Activated naive CD4-positive, alpha-beta T cell treated with anti-CD3 and anti-CD28 coated beads, Interleukin-2, amount 50 U/mL, for 72 hours (primary cell): Measurements from ENCODE around the gene USP35. TPM values are rescaled to one million over a fixed set of nuclear protein-coding genes. Genes with fewer than 3 reads are reported as not detected.

Experiments
- ATAC-seq, 2 donors: fragments of 150-1000 bp; cut with Tn5 transposase; 2 replicates each; pipeline ENCODE4 v1.10.0; 2021; ENCODE audit warnings: mild to moderate bottlenecking in 2 of 2, moderate library complexity in 2 of 2
- DNase-seq, 2 donors: peaks; one replicate each; pipeline ENCODE4 v3.0.0; 2021 to 2022; ENCODE audit warnings: low spot score in 2 of 2
- H3K27ac Mint-ChIP-seq, 2 donors: one replicate each; pipeline ENCODE4 v1.8.0; 2022; ENCODE audit warnings: mild to moderate bottlenecking in 2 of 2, mixed read lengths in 2 of 2
- H3K36me3 Mint-ChIP-seq, 2 donors: one replicate each; pipeline ENCODE4 v1.8.0; 2022; ENCODE audit warnings: mixed read lengths in 2 of 2
- H3K9me3 Mint-ChIP-seq, 2 donors: one replicate each; pipeline ENCODE4 v1.8.0; 2022; ENCODE audit warnings: mixed read lengths in 2 of 2
- total RNA-seq, 2 donors: library from RNA; stranded (reverse); gene quantifications; one replicate each; pipeline ENCODE4 v1.2.3, GENCODE V29; 2022

The USP35 gene
- total RNA-seq, 2 donors from 2014 or later: 16.3 to 21.8 TPM

DNA sequence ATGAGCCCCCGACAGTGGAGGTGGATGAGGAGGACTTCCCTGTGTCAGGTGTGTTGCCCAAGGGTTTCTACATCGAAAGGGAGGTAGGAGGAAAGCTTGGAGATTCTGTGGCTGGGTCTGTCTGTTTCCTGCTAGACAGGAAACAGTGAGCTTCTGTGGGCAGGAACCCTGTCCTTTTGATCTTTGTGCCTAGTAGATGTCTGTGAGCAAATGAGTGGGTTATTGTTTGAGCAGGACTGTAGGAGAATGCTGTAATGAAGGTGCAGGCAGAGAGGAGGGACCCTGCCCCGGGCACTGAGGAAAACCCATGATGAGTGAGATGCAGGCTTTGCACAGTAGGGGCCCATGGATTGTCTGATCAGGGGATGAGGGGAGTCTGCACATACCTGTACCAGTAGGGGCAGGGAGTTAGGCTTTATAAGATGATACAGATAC is 14.0 kb downstream of the USP35 start:
- H3K9me3 Mint-ChIP-seq: no peaks in the 10 kb centered on the region
- ATAC-seq (peak; percentile 88), DNase-seq (peak in 1 of 2 donors; percentile 39)
- H3K27ac Mint-ChIP-seq: peak overlapping the region; percentile 84 to 92
- peaks cover 4 to 16% of the 10 kb centered on the region in 2 donors for H3K36me3 Mint-ChIP-seq

DNA sequence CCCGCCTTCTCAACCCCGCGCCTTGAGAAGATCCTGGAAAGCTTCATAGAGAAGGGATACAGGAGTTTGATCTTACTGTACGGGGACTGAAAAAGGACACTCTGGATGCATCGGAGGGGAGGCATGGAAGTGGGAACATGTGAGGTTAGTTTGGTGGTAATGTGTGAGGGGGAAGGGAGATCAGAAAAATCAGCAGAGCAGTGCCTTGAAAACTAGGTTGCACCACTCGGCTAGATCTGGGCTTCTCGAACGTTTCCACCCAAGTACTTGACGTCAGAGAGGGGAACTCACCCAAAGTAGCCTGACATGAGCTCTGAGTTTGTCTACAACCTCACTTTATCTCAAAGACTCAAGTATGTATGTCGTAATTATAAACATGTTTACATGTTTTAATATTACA is 14.5 kb downstream of the USP35 start:
- peak; percentile 14 to 30 for ATAC-seq

DNA sequence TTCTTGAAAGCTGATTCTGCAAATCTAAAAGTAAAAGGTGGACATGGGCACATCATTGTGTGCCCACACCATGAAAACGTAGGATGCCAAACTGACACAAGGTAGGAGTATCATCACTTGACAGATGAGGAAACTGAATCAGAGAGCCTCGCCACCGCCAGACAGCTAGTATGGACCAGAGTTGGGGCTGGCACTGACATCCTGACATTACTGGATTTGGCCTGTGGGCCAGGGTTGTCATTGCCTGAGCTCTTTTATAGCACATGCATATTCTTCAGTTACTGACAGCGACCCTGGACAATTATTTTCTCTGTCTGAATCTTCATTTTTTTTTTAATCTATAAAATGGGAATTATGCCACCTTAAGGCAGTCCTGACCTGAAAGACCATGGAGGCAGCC is 16.5 kb downstream of the USP35 start:
- ATAC-seq (no peak), DNase-seq (no peak)
- H3K9me3 Mint-ChIP-seq: no peaks in the 10 kb centered on the region
- H3K27ac Mint-ChIP-seq: no peak overlapping the region
- H3K36me3 Mint-ChIP-seq: peaks cover 6 to 18% of the 10 kb centered on the region in 2 donors

More for the DNA sequence above, 14.5 kb downstream of the USP35 start:
- no peaks in the 10 kb centered on the region for H3K9me3 Mint-ChIP-seq
- H3K27ac Mint-ChIP-seq: peak overlapping the region; percentile 84 to 92
- peaks cover 4 to 16% of the 10 kb centered on the region in 2 donors for H3K36me3 Mint-ChIP-seq
- peak in 1 of 2 donors; percentile 49 for DNase-seq

DNA sequence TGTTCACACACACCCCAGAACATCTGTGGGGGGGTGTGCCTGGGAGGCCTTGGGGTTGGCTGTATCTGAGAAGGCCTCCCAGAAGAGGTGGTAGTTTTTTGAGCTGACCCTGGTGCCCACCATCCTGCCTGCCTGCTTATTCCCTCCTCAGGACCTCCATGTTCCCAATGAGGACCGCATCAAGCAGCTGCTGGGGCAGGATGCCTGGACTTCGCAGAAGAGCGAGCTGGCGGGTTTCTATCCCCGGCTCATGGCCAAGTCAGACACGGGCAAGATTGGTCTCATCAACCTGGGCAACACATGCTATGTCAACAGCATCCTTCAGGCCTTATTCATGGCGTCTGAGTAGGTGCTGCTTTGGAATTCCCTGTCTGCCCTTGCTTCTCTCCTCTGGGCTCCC is 17.0 kb downstream of the USP35 start:
- Mint-ChIP-seq H3K27ac (no peak overlapping the region), H3K36me3 (peaks cover 10 to 21% of the 10 kb centered on the region in 2 donors), H3K9me3 (no peaks in the 10 kb centered on the region)
- DNase-seq: no peak
- ATAC-seq: no peak

DNA sequence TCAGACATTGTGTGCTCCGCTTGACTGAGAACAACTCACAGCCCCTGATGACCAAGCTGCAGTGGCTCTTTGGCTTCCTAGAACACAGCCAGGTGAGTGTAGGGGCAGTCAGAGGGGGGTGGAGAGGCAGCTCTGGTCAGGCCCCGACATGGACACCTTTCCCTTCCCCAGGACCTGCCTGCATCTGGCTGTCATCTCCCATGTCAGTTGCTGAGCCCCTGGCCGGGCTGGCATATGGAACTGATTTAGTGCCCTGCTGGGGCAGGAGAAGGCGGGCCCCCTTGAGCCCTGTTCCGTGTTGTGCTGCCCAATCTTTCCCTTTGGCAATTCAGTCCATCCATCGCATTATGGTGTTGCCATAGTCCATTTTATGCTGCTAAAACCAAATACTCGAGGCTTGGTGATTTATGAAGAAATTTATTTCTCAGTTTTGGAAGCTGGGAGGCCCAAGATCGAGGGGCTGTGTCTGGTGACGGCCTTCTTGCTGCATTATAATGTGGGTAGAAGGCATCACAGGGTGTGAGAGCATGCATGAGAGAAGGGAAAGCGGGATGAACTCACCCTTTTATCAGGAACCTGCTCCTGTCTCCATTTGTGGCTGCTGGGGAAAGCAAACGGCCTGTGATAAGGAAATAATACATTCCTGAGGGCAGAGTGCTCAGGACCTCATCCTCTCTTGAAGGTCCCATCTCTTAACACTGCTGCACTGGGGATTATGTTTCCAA is 19.0 kb downstream of the USP35 start:
- Mint-ChIP-seq H3K27ac (peak overlapping the region in 1 of 2 donors; percentile 14), H3K36me3 (peaks cover 17 to 18% of the 10 kb centered on the region in 2 donors), H3K9me3 (no peaks in the 10 kb centered on the region)
- no peak for DNase-seq
- no peak for ATAC-seq

DNA sequence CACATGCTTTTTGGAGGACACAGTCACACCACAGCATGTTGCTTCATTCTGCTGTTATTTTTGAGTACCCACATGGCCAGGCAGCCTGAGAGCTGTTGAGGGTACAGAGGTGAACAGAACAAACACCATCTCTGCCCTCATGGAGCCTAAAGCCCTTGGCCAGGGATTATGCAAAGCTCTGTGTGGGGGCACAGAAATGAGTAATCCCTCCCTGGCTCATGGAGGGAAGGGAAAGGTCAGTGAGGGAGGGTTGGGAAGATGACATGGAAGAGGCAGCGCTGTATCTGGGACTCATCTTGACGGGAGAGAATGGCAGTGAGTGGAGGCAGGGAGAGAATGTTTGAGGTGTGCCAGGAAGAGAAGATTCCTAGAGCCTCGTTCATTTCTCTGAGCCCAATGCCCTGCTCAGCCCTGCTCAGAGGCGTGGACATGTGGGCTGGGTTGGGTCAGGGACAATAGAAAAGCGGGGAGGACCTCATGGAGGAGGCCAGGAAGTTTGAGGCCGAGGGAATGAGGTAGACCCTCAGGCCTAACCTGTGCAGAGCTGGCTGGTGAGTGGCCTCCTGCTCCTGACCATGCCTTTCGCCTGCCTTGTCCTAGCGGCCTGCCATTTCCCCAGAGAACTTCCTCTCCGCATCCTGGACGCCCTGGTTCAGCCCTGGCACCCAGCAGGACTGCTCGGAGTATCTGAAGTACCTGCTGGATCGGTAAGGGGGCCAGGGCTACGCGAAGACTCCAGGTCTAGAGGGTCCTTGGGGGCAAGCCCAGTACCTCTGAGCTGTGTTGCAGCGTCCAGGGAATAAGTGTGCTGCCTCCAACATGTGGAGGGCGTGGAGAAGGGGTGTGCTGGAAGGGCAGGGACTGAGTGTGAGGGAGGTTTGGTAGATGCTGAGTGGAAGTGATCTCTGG is 19.8 kb downstream of the USP35 start:
- peak overlapping the region; percentile 14 to 96 for H3K27ac Mint-ChIP-seq

DNA sequence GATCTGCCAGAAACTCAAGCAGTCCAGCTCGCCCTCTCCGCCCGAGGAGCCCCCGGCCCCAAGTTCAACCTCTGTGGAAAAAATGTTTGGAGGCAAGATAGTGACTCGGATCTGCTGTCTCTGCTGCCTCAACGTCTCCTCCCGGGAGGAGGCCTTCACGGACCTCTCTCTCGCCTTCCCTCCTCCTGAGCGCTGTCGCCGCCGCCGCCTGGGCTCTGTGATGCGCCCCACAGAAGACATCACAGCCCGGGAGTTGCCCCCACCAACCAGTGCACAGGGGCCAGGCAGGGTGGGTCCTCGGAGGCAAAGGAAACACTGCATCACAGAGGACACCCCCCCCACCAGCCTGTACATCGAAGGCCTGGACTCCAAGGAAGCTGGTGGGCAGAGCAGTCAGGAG is 20.8 kb downstream of the USP35 start:
- Mint-ChIP-seq H3K27ac (peak overlapping the region in 1 of 2 donors; percentile 72), H3K36me3 (peaks cover 13 to 14% of the 10 kb centered on the region in 2 donors), H3K9me3 (no peaks in the 10 kb centered on the region)
- ATAC-seq (no peak), DNase-seq (no peak)

More for the DNA sequence above, 19.8 kb downstream of the USP35 start:
- H3K9me3 Mint-ChIP-seq: no peaks in the 10 kb centered on the region
- peaks cover 14 to 17% of the 10 kb centered on the region in 2 donors for H3K36me3 Mint-ChIP-seq
- DNase-seq: no peak
- ATAC-seq: no peak

DNA sequence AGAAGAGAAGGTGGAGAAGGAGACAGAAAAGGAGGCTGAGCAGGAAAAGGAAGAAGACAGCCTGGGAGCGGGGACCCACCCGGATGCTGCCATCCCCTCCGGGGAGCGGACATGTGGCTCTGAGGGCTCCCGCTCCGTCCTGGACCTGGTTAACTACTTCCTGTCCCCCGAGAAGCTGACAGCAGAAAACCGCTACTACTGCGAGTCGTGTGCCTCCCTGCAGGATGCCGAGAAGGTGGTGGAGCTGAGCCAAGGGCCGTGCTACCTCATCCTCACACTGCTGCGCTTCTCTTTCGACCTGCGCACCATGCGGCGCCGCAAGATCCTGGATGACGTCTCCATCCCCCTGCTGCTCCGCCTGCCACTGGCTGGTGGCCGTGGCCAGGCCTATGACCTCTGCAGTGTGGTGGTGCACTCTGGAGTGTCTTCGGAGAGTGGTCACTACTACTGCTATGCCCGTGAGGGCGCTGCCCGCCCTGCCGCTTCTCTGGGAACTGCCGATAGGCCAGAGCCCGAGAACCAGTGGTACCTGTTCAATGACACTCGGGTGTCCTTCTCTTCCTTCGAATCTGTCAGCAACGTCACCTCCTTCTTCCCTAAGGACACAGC is 21.4 kb downstream of the USP35 start:
- no peaks in the 10 kb centered on the region for H3K9me3 Mint-ChIP-seq
- peaks cover 9 to 14% of the 10 kb centered on the region in 2 donors for H3K36me3 Mint-ChIP-seq
- ATAC-seq: no peak
- peak overlapping the region in 1 of 2 donors; percentile 85 for H3K27ac Mint-ChIP-seq
- no peak for DNase-seq

DNA sequence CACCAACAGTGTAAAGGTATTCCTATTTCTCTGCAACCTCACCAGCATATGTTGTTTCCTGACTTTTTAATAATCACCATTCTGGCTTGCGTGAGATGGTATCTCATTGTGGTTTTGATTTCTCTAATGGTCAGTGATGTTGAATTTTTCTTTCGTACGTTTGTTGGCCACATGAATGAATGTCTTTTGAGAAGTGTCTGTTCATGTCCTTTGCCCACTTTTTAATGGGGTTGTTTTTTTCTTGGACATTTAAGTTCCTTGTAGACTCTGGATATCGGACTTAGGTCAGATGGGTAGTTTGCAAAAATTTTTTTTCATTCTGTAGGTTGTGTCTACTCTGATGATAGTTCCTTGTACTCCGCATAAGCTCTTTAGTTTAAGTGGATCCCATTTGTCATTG is 22.8 kb downstream of the USP35 start:
- Mint-ChIP-seq H3K27ac (no peak overlapping the region), H3K9me3 (no peaks in the 10 kb centered on the region), H3K36me3 (peaks cover 9 to 14% of the 10 kb centered on the region in 2 donors)
- ATAC-seq (no peak), DNase-seq (no peak)

DNA sequence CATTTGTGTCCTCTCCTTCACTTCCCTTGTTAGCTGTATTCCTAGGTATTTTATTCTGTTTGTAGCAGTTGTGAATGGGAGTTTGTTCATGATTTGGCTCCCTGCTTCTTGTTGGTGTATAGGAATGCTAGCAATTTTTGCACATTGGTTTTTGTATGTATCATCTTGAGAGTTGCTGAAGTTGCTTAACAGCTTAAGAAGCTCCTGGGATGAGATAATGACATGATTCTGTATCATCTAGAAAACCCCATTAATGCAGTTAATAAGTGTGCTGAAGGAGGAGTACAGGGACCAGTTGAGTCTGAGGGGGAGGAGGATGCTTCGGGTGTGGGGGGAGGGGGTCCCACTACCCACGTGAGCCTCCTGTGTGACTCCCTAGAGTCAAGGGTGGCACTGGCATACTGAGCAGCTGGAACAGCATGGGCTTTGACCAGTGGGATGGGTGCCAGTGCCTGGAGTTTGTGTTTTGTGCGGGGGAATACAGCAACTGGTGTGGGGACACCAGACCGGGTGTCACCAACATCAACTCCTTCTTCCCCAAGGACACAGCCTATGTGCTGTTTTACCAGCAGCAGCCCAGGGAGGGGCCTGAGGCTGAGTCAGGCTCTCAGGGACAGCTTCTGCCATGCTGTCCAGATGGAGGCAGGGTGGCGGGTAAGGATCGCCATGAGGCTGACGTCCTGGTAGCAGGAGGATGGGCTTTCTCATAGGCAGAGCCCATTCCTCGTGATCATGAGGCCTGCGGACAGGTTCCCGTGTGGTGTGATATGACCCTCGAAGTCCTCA is 24.1 kb downstream of the USP35 start:
- DNase-seq (peak in 1 of 2 donors; percentile 35), ATAC-seq (no peak)
- Mint-ChIP-seq H3K9me3 (no peaks in the 10 kb centered on the region), H3K27ac (no peak overlapping the region), H3K36me3 (peaks cover 9 to 14% of the 10 kb centered on the region in 2 donors)

DNA sequence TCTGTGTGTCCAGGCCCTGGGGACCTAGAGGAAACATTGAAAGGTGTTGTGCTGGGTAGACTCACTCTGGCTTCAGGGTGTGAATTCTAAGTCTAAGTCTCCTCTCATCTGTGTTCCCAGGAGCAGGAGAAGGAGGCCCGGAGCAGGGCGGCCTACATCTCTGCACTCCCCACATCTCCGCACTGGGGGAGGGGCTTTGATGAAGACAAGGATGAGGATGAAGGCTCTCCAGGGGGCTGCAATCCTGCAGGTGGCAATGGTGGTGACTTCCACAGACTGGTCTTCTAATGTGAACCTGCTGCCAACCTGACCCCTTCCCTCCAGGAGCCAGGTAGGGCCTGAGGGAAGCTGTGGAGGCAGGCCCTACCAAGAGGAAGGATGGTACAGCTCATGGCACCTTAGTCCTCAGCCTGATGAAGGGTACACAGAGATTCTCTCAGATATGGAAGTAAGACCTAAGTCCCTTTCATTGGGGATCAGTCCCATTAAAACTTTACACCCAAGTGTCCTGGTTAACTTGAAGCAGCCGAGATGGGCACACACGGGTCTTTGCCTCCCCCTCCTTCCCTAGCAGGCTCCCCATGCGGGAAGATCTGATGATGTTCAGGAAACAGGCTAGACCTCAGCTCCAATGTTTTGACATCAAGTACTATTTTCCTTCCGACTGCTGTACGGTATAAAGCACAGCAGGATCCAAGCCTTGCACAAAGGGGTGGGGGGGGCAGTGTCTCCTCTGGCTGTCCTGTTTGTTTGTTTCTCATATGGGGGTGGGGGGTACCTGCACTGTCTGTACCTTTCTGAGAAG is 25.0 kb downstream of the USP35 start:
- Mint-ChIP-seq H3K36me3 (peaks cover 9 to 14% of the 10 kb centered on the region in 2 donors), H3K27ac (no peak overlapping the region), H3K9me3 (no peaks in the 10 kb centered on the region)
- DNase-seq: no peak
- no peak for ATAC-seq

DNA sequence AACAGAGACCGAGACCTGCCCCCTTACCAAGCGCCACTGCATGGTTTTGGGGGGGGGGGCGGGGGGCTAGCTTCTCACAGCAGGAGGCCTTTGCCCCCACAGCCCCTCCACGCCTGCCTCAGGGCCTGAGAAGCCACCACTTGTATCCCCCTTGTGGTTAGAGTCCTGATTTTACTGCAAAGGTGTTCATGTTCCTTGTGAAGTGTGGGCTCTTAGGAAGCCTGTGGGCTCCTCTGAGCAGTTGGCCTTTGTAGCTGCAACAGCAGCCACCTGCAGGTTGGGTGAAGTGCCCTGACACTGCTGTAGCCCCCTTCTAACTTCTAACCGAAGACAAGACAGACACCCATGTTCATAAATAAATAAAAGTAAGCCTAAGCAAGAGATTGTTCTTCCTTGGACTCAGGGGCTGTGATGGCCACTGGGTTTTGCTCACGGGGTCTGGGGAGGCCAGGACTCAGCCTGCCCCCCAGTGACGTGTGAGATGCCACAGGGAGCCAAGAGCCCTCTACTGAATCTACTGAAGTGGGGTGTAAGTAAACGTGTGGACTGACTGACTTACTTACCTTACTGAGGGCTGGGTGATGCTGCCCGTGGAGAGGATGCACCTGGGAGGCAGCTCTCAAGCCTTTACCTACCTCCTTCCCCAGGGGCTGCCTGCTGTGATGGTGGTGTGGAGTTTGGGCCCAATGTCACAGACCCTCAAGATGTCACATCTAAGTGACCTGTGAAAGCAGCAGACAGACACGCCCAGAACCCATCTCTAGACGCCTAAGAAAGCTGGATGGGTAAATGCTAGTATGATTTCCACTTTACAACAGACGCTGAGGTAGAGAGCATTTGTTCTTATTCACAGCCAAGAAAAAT is 25.8 kb downstream of the USP35 start:
- DNase-seq (no peak), ATAC-seq (no peak)
- Mint-ChIP-seq H3K9me3 (no peaks in the 10 kb centered on the region), H3K36me3 (peaks cover 9 to 14% of the 10 kb centered on the region in 2 donors), H3K27ac (peak overlapping the region in 1 of 2 donors; percentile 24)

DNA sequence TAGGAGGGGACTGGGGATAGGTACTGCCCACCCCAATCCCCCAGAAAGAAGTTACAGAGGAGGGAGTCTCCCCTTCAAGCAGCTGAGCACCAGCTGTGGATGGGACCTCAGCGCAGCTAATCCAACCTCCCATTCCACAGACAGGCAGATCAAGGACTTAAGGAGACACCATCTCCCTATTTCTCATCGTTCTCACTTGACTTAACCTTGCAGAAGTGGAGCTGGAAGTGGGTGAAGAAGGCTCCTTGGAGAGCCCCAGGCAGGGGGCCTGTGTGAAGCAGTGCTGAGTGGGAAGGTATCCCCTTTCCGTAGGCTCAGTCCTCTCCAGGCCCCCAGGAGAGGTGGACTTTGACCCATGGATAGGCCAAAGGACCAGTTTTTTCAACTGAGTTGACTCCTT is 27.3 kb downstream of the USP35 start:
- peaks cover 0 to 7% of the 10 kb centered on the region in 2 donors for H3K36me3 Mint-ChIP-seq
- peak in 1 of 2 donors; percentile 16 for DNase-seq

DNA sequence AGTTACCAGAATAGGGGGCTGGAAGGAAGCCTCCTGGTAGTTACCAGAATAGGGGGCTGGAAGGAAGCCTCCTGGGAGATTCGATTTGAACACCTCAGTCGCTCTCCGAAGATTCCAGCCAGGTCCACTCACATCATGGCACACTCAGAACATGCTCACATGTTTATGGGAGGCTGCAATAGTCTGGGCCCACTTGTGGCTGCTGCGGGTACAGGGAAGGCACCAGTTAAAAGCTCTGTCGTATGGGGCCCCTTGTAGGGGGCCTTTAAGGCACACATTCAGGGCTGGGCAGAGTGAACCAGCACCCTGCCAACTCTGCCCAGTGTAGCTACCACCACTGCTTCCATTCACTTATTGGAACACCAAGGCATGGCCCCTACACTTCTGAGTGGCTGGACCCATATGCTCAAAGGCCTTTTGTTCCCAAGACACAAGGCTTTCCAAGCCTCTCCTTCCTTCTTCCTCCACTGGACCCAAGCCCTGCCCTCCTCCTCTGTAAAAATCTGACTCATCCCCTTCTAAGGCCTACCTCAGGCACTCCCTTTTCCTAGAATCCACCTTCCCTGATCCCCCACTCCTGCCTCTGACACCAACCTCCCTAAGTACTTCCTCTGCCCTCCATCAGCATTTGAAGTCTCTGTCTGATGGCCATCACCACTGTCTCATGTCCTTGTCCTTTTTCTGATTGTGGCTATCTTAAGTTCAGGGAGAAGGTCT is 28.0 kb downstream of the USP35 start:
- Mint-ChIP-seq H3K27ac (peak overlapping the region in 1 of 2 donors; percentile 16), H3K36me3 (peaks cover 0 to under 1% of the 10 kb centered on the region in 2 donors), H3K9me3 (no peaks in the 10 kb centered on the region)
- DNase-seq (no peak), ATAC-seq (no peak)

More for the DNA sequence above, 27.3 kb downstream of the USP35 start:
- Mint-ChIP-seq H3K27ac (peak overlapping the region in 1 of 2 donors; percentile 68), H3K9me3 (no peaks in the 10 kb centered on the region)
- no peak for ATAC-seq
